ENCODE measurements around the gene FAM124B. TPM values are rescaled to one million over a fixed set of nuclear protein-coding genes. Genes with fewer than 3 reads are reported as not detected.

FAM124B gene
- total RNA-seq, 1 donor from 2014 or later: 0.36 TPM

DNA sequence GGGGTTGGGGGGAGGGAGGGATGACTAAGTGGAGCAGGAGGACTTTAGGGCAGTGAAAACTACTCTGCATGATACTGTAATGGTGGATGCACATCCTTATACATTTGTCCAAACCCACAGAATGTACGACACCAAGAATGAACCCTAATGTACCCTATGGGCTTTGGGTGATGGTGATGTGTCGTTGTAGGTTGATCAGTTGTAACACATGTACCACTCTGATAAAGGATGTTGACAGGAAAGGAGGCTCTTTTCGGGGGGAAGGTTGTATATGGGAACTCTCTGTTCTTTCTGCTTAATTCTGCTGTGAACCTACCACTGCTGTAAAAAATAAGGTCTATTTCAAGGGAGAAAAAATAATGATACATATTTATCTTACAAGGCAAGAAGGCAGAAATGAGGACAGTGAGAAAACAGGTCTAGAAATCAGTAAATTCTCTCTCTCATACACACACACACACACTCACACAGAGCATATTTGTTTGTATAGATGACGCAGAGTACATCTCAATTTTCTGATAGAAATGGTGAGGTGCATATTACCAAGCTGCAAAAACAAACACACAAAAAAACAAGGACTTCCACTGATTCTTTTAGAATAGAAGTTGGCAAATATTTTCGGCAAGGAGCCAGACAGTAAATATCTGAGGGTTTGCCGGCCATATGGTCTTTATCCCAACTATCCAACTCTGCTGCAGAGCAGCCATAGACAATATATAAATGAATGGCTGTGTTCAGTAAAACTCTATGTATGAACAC is 20.2 kb downstream of the FAM124B start:
- no peak for ATAC-seq

DNA sequence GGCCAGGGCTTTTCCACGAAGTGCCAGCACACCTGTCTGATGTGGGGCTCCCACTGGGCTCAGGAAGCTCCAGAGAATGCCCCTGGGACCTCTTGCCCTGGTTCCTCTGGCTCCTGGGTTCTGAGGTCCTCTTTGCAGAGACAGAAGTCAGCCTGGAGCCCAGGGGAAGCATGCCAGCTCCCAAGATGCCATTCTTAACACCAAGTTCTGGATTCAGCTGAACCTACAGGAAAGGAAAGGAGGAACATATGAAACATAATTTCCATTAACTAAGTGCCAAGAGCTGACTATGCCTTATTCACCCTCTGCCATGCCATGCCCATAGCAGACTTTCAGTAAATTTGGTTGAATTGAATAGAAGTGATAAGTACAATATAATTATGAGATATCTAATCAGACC is 21.9 kb downstream of the FAM124B start:
- no peak for ATAC-seq

DNA sequence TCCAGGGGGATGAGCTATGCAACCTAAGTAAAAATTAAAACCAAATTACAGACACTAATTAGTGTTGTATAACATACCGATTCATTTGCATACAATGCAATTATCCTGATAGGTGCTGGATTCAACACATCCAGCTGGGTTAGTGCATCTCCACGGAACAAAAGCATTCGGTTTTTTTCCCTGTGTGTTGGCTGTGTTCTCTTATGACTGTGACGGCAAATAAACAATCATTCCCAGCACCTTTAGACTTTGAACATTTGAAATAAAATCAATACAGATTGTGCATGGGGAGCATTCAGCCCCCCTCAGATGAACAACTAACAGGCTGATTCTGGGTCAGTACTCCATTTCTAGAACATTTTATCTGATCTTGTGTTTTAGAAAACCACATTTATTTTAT is 22.7 kb downstream of the FAM124B start:
- no peak for ATAC-seq

DNA sequence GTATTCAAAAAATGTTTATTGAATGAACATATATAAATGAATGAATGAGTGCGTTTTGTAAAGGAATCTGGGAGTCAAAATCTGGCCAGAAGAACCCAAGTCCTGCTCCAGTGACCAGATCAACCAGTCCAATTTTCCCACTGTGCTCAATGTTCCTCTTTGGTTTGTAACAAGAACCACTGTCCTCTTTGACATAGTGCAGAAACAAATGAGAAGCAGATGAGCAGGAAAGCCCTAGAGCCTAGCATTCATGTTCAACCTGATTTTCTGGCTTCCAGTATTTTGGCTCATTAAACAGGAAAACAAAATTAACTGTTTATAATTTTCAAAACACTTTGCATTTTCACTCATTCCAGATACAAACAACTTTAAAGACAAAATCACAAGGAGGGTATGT is 23.2 kb downstream of the FAM124B start:
- no peak for ATAC-seq

DNA sequence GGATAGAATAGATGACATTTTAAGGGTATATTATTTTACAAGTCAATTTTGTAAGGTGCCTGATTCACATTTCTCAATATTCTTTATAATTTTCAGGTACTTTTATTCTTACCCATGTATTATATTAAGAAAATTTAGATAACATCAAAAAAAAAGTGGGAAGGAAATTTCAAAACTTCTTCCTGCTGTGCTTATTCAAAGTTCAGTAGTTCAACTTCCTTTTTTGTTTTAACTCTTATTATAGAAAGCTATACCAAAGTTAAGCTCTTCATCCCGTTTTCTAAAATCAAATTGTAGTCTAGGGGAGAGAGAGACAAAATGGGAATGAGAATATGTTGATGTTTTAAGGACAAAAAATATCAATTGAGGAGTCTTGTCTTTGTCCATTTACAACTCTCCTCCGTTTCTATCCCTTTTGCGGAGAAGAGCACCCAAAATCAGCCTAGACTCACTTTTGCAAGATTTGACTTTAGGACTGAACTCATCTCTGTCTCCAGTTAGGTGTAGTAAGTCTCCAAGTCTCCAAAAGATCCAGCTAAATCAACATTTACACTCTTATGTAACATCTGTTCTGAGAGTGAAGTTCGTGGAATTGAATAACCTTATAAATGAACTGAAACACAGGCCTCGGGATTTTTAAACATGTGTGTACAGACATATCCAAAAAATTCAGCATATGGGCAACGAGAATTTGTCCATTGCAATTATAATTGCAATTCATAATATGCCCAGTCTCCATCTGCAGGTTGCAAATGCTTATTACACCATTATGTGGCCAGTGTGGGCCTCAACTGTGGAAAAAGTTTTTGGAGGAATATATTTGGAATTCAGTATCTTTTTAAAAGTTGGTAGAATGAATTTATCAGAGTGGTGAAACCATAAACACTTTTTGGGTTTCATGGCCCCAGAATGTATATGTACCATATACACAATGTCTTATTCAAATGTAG is 23.9 kb downstream of the FAM124B start:
- ATAC-seq: no peak

DNA sequence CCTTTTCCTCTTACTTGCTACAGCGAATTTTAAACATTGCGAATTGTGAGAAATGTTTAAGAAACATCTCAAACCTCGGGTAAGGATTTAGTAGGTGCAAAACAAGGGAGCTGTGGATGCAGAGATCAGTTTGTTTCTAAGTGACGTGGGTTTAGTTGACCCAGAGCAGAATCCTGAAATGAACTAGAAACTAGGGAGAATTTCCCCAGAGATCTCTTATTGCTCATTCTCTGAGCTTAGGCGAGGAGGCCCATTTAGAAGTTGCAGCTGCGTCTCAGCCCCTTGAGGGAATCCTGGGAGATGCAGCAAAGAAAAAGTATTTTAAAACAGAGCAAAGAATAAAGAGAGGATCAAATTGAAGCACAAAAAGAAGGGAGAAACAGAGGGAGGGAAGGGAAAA is 29.3 kb downstream of the FAM124B start:
- ATAC-seq: no peak

DNA sequence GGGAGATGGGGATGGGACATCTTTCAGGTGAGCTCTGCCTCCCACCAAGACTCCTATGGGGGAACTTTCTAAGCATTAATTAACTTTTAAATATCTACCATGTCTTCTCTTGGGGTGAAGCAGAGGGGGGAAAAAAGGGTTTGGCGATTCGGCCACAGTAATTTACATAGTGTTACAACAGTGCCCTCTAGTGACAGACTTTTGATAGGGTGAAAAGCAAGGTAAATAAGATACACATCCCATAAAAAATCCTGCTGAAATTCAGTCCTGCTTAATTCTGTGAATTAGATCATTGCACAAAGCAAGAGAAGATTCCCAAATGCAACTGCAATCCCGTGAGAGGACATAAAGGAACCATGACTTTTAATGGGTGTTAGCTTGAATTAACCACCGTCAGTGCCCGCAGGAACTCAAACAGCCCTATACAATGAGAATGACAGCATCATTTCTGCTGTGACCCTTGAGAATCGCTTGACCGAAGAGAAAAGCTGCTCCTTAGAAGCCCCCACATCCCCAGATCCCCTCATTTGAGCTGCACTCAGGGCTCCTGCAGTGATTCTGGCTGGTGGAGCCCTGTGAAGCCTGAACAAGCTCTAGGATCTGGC is 32.8 kb downstream of the FAM124B start:
- ATAC-seq: no peak

DNA sequence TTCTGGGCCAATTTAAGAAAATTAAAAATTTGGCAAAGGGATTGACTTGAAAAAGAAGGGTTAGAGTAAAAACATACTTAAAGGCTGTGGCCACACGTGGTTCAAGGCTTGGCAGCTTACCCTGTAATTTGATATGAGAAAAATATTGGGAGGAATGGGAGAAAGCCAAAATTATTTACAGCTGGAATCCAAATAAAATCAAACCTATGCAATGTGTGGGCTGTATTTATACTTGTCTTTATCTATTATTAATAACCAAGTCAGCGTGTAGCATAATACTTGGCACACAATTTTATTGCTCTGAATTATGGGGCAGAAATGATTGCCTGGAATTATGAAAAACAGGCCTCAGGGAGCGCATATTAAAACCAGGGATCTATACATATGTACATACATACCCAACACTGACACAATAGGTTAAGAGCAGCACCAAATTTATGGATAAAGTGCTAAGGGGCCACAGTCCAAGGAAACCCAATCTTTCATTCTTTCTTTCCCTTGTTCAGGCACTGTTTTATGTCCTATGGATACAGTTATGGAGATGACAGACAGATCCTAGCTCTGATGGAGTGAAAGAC is 35.6 kb downstream of the FAM124B start:
- no peak for ATAC-seq

DNA sequence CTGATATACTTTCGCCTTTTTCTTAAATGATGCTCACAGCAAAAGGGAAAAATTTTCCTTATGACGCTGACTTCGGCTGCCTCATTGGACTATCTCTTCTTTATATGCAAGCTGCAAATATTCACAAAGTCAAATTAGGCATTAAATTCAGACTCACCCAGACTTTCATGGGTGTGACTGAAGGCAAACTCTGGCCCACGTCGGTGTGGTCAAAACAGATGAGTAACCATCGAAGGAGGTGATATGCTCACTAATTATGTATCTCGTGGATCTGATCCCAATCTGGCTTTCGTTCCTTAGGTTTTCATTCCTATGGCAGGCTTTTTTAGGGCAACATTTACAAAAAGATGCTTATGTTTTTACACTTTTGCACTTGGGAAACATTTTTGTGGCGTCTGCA is 36.6 kb downstream of the FAM124B start:
- ATAC-seq: no peak

DNA sequence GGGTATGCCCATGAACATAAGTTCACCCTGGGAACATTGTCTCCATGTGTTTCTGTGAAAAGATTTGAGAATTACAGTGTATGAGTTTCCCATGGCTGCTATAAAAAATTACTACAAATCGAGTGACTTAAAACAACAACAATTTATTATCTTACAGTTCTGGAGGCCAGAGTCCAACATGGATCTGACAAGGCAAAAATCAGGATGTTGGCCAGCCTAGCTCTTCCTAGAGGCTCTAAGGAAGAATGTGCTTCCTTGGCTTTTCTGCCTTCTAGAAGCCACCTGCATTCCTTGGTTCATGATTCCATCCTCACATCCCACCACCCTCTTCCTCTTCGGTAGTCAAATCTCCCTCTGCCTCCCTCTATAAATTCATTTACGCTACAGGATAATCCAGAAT is 38.6 kb downstream of the FAM124B start:
- ATAC-seq: no peak

DNA sequence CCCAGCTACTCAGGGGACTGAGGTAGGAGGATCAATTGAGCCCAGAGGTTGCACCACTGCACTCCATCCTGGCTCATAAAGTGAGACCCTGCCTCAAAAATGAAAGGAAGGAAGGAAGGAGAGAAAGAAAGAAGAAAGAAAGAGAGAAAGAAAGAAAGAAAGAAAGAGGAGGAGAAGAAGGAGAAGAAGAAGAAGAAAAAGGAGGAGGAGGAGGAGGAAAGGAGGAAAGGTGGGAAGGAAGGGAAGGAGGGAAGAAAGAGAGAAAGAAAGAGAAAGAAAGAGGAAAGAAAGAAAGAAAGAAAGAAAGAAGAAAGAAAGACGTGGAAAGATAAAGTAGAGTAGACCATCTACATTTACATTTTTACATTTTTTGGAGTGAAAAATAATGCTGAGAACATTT is 39.8 kb downstream of the FAM124B start:
- ATAC-seq: no peak

DNA sequence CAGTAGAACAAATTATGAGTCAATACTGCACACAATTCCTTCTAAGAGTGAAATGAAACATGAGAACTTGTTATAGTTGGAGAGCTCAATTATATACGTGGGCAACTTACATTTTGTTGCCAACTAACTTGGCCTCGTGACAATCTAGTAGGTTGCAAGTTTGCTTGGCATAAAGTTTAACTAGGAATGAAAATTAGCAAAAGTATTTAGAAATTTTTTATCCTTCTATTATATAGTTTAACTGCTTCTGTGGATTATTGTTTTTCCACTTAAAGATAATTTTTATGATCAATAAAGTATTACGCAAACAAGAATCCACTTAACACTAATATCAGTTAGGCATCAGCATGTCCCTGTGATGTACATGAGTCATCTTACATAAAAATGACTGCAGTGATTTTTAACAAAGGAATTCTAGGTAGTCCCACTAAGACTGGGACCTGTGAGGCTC is 41.1 kb downstream of the FAM124B start:
- ATAC-seq: peak; percentile 30

DNA sequence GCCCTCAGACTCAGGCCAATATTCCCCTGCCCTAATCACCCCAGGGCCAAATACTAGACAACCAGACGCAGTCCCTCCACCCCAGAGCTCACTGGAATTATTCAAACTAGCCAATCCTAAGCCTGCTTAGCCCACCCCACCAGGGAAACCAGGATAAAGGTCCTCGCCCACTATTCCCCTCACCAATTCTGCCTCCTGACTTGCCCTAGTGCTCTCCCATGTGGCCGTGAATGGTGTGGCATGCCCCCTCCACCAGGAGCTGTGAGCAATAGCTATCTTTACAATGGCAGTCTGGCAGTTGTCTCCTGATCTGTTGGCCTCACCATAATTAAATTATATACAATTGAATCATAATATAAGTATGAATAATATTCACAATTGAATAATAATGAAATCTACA is 42.3 kb downstream of the FAM124B start:
- ATAC-seq: no peak

DNA sequence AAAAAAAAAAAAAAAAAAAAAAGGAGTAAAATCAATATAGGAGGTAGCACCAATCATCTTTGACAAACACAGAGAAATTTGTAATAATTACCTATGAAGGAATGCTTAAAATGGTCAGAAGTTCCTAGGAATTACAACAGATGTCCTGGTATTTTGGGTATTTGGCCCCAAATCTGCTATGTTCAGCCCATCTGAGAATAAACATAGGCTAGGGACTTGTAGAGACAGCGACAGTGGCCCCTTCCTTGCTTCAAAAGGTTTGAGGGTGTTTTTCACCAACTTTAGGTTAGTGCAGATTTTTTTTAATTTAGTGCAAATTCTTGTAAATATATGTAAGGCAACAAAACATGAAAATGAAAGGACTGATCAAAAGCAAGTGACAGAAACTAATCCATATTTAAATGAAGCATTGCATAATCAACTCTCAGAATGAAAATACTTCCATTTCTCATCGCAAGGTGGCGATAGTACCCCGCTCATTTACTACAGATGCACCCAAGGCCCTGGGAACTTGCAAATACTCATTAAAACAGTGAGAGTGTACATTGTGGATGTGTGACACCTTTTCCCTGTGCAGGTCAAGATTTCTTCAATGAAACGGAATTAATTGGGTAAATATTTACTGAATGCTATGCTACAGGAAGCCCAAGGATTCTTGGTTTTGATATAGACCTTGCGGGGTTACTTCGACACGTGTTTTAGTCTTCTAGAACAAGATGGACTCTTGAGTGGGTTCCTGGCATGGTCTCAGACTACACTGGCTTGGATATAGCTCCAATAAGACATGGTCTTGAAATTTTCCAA is 44.6 kb downstream of the FAM124B start:
- peak; percentile 84 for ATAC-seq

DNA sequence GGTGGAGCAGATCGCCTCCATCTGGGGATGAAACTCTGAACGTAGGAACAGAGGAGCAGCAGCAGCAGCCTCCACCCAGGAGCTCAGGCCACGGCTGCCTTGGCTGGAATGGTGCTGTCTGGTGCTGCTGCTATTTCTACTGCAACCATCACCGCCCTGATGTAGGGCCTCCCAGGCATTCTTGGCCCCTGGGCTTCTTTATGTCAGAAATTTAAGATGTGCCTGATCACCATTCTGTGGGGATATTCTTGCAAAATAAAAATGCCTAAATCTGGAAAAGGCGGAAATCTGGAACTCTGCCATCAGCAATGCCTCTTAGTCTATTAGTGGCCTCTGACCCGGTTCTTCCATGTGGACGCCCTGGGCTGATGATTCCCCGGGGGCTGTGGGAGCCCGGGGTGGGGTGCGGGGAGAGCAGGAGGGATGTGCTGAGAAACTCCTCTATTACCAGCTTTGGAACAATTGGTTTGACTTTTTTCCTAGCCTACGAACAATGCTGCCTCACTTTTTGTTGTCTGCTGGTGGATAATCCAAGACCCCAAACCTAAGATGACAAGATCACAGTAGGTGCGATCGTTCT is 47.2 kb downstream of the FAM124B start:
- ATAC-seq: no peak

DNA sequence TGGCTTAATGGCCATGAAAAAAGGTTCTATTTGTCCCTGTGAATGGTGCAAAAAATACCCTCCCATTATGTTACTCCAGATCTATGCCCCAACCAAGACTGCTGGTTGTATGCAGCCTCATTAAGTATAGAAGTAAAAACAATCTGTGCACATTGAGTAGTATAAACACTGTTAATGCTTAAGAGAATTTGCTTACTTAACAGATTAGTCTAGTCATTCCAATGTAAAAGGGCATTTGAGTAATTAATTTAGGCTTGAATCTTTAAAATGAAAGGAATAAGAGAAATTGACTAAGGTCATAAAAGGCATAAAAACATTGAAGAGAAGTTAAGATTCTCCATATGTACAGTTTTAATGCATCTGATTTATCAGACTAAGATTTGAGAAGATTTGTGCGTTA is 51.2 kb downstream of the FAM124B start:
- ATAC-seq: no peak

DNA sequence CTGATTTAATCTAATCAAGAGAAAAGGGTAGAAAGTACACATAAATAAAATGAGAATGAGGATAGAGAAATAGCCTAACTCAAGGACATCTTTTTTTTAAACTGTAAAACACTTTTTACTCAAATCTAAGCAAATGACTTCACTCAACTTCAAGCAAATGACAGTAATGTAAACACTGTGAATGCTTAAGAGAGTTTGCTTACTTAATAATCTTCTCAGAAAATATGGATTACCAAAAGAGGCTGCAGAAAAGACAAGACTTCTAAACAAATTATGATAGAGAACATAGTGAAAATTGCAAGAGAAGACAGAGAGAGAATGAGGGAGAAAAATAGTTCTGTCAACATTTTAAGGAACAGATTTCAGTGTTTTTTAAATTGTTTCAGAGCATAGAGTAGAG is 52.5 kb downstream of the FAM124B start:
- ATAC-seq: no peak

DNA sequence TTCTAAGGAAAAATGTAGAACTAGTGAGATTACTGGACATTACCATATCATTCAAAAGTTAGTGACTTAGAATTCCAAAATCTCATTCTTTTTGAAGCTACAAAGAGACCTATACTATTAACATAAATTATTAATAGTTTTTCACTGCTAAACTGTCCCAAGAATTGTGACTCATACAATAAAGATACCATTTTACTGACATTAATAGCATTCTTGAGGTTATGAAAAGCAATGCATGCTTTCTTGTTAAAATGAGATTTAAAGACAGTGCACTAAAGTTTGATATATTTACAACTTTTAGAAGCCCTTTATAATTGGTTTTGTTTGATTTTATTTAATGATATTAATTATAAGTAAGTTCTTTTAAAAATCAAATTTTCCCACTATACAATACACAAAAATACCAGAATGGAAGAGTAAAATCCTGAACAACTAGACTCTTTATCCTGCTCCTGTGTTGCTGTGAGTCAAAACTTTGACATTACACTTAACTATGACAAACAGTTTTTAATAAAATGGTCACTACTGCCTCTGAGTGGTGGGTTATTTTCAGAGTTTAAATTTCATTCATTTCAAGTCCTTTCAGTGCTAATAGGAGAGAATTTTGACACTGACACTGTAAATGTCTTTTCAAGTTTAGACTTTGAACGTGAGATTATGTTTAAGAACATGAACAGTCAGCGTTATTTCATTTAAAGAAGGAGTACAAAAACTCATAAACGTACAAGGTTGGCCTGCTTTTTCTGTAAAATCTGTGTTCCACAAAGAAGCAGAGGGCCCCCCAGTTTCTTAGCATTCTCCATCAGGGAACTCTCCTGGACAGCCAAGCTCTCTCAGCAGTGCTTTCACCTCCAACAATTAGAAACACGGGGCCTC is 54.5 kb downstream of the FAM124B start:
- ATAC-seq: no peak

DNA sequence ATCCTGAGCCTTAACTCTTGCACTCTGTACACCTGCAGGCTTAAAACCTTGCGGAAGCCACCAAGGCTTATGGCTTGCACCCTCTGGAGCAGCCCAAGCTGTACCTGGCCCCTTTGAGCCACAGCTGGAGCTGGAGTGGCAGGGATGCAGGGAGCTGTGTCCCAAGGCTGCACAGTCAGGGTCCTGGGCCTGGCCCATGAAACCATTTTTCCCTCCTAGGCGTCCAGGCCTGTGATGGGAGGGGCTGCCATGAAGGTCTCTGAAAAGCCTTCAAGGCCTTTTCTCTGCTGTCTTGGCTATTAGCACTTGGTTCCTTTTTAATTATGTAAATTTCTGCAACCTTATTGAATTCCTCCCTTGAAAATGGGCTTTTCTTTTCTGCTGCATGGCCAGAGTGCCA is 56.4 kb downstream of the FAM124B start:
- ATAC-seq: no peak

DNA sequence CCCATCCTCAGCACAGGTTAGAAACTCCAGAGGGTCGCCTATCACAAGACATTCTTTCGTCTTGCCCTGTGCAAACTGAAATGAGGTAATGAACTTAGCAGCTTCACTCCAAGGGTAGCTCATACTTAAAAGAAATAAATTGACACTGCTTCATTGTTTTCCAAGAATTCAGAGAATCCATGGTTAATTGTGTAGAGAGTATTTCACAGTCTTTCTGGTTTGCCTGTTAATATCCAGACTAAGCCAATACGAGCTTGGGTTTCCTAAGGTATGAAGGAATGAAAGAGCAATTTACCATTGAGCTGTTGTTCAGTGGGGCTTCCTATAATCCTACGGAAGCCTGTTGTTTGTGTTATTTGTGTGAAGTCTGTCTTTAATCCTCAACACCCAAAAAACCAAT is 58.7 kb downstream of the FAM124B start:
- ATAC-seq: no peak

DNA sequence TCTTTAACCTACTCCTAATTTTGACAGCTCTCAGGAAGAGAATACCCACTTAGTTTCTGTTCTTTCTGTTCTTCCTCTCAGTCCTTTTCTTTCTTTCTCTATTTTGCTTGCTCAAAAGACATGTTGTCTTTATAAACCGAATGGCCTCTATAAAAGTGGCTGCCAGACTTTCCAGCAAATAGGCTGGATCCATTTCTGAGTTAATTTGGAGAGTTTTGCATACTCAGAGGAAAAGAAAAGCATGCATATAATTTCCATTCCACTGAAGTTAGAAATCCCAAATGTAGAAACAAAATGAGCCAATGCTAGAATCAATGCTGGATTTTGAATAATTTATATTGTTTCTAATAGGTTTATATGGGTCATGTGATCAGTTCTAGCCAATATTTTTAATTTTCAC is 65.9 kb downstream of the FAM124B start:
- no peak for ATAC-seq
